GM12872 (cell line): ENCODE measurements around the gene LRBA.

Experiments
- CTCF ChIP-seq: IDR thresholded peaks from 3 replicates; pipeline ENCODE4 v1.5.1; 2011; ENCODE audit warnings: low read depth, mild to moderate bottlenecking, low read length, moderate library complexity; ENCODE audit not compliant: insufficient read depth

LRBA gene

GRCh38 chr4:150801833-150802232 is 213.3 kb downstream of the LRBA start:
- no peak for TF ChIP-seq CTCF

GRCh38 chr4:150799207-150799606 is 215.9 kb downstream of the LRBA start:
- TF ChIP-seq CTCF, result 0 out of 3 replicates have a peak, but pooled peaks have one; percentile 2

GRCh38 chr4:150794706-150795105 is 220.4 kb downstream of the LRBA start:
- TF ChIP-seq CTCF, result no peak

- TF ChIP-seq CTCF, result no peak
Measured at GRCh38 chr4:150789864-150790263, 225.2 kb downstream of the LRBA start.

GRCh38 chr4:150784939-150785338 is 230.1 kb downstream of the LRBA start:
- no peak for TF ChIP-seq CTCF

- no peak for TF ChIP-seq CTCF
Measured at GRCh38 chr4:150784305-150784704, 230.8 kb downstream of the LRBA start.

- no peak for TF ChIP-seq CTCF
Measured at GRCh38 chr4:150782921-150783320, 232.2 kb downstream of the LRBA start.

GRCh38 chr4:150782311-150782710 is 232.8 kb downstream of the LRBA start:
- TF ChIP-seq CTCF, result no peak
